SK-N-SH (cell line): ENCODE results near the gene CNIH3. TPM values are rescaled to one million over a fixed set of nuclear protein-coding genes. Genes with fewer than 3 reads are reported as not detected.

Experiments used
- CTCF ChIA-PET: fragments of 300-600, 350-600 bp; formaldehyde crosslinking; extraction: SDS; loops from one replicate; lab custom pipeline; 2021; lab: Yijun Ruan, JAX
- POLR2A ChIA-PET: fragments of 350-600 bp; sonication (Branson Sonifier 250); formaldehyde crosslinking; extraction: SDS; loops from one replicate; lab custom pipeline; 2020; ENCODE audit warnings: antibody characterized with exemption, inconsistent platforms; lab: Yijun Ruan, JAX
- DNase-seq: peaks from one replicate; pipeline ENCODE4 v3.0.0; 2012
- H2AFZ ChIP-seq: fragments of 200-600 bp; sonication (generic); 2 replicates; pipeline ENCODE4 v1.8.1; 2016; ENCODE audit warnings: antibody characterized with exemption, mild to moderate bottlenecking, low read depth
- H3F3A ChIP-seq: fragments of 200-600 bp; sonication (generic); replicated peaks from 2 replicates; pipeline ENCODE3; 2016; ENCODE audit warnings: antibody characterized with exemption, mild to moderate bottlenecking; ENCODE audit not compliant: insufficient read depth
- H3K27ac ChIP-seq, 2 experiments: fragments of 200-500 bp in 1 of 2; fragments of 200-600 bp in 1 of 2; sonication (Bioruptor generic) in 1 of 2; sonication (generic), shearing (Covaris generic) in 1 of 2; 2 replicates each; pipeline versions ENCODE4 v1.5.1 to v1.6.1; 2014 to 2016; ENCODE audit warnings: low read depth in 2 of 2, inconsistent platforms in 1 of 2, low read length in 1 of 2, mild to moderate bottlenecking in 1 of 2, mixed read lengths in 1 of 2
- H3K27me3 ChIP-seq: fragments of 200-600 bp; sonication (generic), shearing (Covaris generic); 2 replicates; pipeline ENCODE4 v1.6.1; 2016; ENCODE audit warnings: mixed run types; ENCODE audit not compliant: insufficient read depth
- H3K36me3 ChIP-seq, 2 experiments: fragments of 200-500 bp in 1 of 2; fragments of 200-600 bp in 1 of 2; sonication (Bioruptor generic) in 1 of 2; sonication (generic) in 1 of 2; replicated peaks in 1 of 2; 2 replicates each; pipeline versions ENCODE3 to v1.5.1; 2014 to 2016; ENCODE audit warnings: low read length in 1 of 2, mild to moderate bottlenecking in 1 of 2; ENCODE audit not compliant: insufficient read depth in 2 of 2, control insufficient read depth in 1 of 2
- H3K4me1 ChIP-seq, 2 experiments: fragments of 200-500 bp in 1 of 2; fragments of 200-600 bp in 1 of 2; sonication (Bioruptor generic) in 1 of 2; sonication (generic), shearing (Covaris generic) in 1 of 2; 2 replicates each; pipeline versions ENCODE4 v1.5.1 to v1.6.1; 2014 to 2016; ENCODE audit warnings: low read depth in 1 of 2, low read length in 1 of 2, mixed run types in 1 of 2; ENCODE audit not compliant: insufficient read depth in 2 of 2, control insufficient read depth in 1 of 2
- H3K4me2 ChIP-seq: fragments of 200-600 bp; sonication (generic), shearing (Covaris generic); 2 replicates; pipeline ENCODE4 v1.6.1; 2017; ENCODE audit warnings: mixed run types
- H3K4me3 ChIP-seq, 2 experiments: fragments of 200-500 bp in 1 of 2; fragments of 200-600 bp in 1 of 2; sonication (Bioruptor generic) in 1 of 2; sonication (generic), shearing (Covaris generic) in 1 of 2; 2 replicates each; pipeline versions ENCODE4 v1.5.1 to v1.8.1; 2014 to 2016; ENCODE audit warnings: low read depth in 2 of 2, inconsistent platforms in 1 of 2, low read length in 1 of 2, mild to moderate bottlenecking in 1 of 2, mixed read lengths in 1 of 2, moderate library complexity in 1 of 2
- H3K79me2 ChIP-seq: fragments of 200-600 bp; sonication (generic); 2 replicates; pipeline ENCODE4 v1.8.1; 2017; ENCODE audit warnings: mild to moderate bottlenecking; ENCODE audit not compliant: insufficient read depth
- H3K9ac ChIP-seq: fragments of 200-600 bp; sonication (generic); 2 replicates; pipeline ENCODE4 v1.6.1; 2017; ENCODE audit warnings: mixed run types
- H3K9me2 ChIP-seq: fragments of 200-600 bp; sonication (generic); 2 replicates; pipeline ENCODE4 v1.6.1; 2017; ENCODE audit warnings: mixed run types
- H3K9me3 ChIP-seq: fragments of 200-600 bp; sonication (generic); 2 replicates; pipeline ENCODE4 v1.6.1; 2017; ENCODE audit warnings: mixed run types, mild to moderate bottlenecking, moderate library complexity
- H4K20me1 ChIP-seq: fragments of 200-600 bp; sonication (generic); 2 replicates; pipeline ENCODE4 v1.6.1; 2017; ENCODE audit warnings: mild to moderate bottlenecking, mixed run types; ENCODE audit not compliant: insufficient read depth
- CHD2 ChIP-seq: fragments of 150-350 bp; IDR thresholded peaks from 2 replicates; pipeline ENCODE4 v1.6.1; 2018; ENCODE audit warnings: low read length; ENCODE audit not compliant: partially characterized antibody
- EZH2phosphoT487 ChIP-seq: fragments of 200-600 bp; sonication (generic); IDR thresholded peaks from 2 replicates; pipeline ENCODE4 v1.6.1; 2017; ENCODE audit warnings: low read depth, mixed run types, mild to moderate bottlenecking, antibody characterized with exemption, moderate library complexity, borderline replicate concordance
- FOXJ3 ChIP-seq: sonication (generic); formaldehyde crosslinking; IDR thresholded peaks from 2 replicates; pipeline ENCODE4 v1.5.1; 2020; ENCODE audit warnings: mild to moderate bottlenecking, missing genetic modification reagents
- FOXM1 ChIP-seq: IDR thresholded peaks from 2 replicates; pipeline ENCODE4 v1.4.0; 2012; ENCODE audit warnings: low read depth, mild to moderate bottlenecking
- GABPA ChIP-seq: IDR thresholded peaks from 2 replicates; pipeline ENCODE4 v1.4.0; 2012; ENCODE audit warnings: low read depth, mild to moderate bottlenecking
- GATA2 ChIP-seq: sonication (generic); formaldehyde crosslinking; IDR thresholded peaks from 2 replicates; pipeline ENCODE4 v1.5.0; 2020; ENCODE audit warnings: mild to moderate bottlenecking, missing genetic modification reagents
- NRF1 ChIP-seq: IDR thresholded peaks from 2 replicates; pipeline ENCODE4 v1.6.1; 2012; ENCODE audit warnings: low read depth, mild to moderate bottlenecking, low read length
- SMC3 ChIP-seq: IDR thresholded peaks from 2 replicates; pipeline ENCODE4 v1.6.1; 2012; ENCODE audit warnings: low read depth, low read length, improper control_type of control experiment
- TCF12 ChIP-seq: IDR thresholded peaks from 2 replicates; pipeline ENCODE4 v1.4.0; 2012
- TEAD4 ChIP-seq: IDR thresholded peaks from 2 replicates; pipeline ENCODE4 v1.4.0; 2012; ENCODE audit warnings: mild to moderate bottlenecking, borderline replicate concordance; ENCODE audit not compliant: insufficient read depth
- USF2 ChIP-seq: fragments of 150-350 bp; IDR thresholded peaks from 2 replicates; pipeline ENCODE4 v1.6.1; 2017; ENCODE audit warnings: antibody characterized with exemption, low read length, low read depth, borderline replicate concordance
- YY1 ChIP-seq: IDR thresholded peaks from 2 replicates; pipeline ENCODE4 v1.4.0; 2012; ENCODE audit warnings: low read depth, mild to moderate bottlenecking
- ZBTB33 ChIP-seq: IDR thresholded peaks from 2 replicates; pipeline ENCODE4 v1.4.0; 2012; ENCODE audit warnings: low read depth, borderline replicate concordance
- WGBS: methylation state at CpG from one replicate; pipeline ENCODE4 v1.1.6; 2017; ENCODE audit warnings: low lambda C conversion rate; 5-methylcytosine and 5-hydroxymethylcytosine counted together
- polyA plus RNA-seq, 3 experiments: library from polyadenylated mRNA; depleted of rRNA; stranded (reverse); fragments of >200 nt; gene quantifications; 2 replicates each; pipeline ENCODE4 v1.2.3, GENCODE V29; 2012
- TF ChIP-seq, protein P1 (sequence below): fragments of 200-600 bp; sonication (generic); IDR thresholded peaks from 2 replicates; pipeline ENCODE4 v1.6.1; 2017; ENCODE audit warnings: antibody characterized with exemption, mild to moderate bottlenecking, moderate library complexity

The CNIH3 gene
- polyA plus RNA-seq, 1 of the 3 experiments (the other 2 are of a cell fraction), result 18.8 TPM

- Histone ChIP-seq H3K4me1 (peaks cover 8 to 24% of the 10 kb centered on the region in 2 experiments; a peak in 3 of 4 replicates), H3K4me3 (peak overlapping the region; percentile 62 to 83; a peak in 3 of 4 replicates), H3K27me3 (no peaks in the 10 kb centered on the region), H4K20me1 (peaks cover 12% of the 10 kb centered on the region; the same call in 1 of the 2 replicates), H3K4me2 (peak overlapping the region; percentile 83), H3F3A (peaks cover 29% of the 10 kb centered on the region), H3K27ac (no peak overlapping the region), H2AFZ (no peak overlapping the region; the same call in 1 of the 2 replicates), H3K9me3 (no peaks in the 10 kb centered on the region), H3K9me2 (no peaks in the 10 kb centered on the region), H3K9ac (0 out of 2 replicates have a peak overlapping the region, but pooled peaks have one; percentile 73), H3K36me3 (peaks cover 0 to 14% of the 10 kb centered on the region in 2 experiments), H3K79me2 (peaks cover 79% of the 10 kb centered on the region)
- 93% methylated on average over 2 of the region's 2 CpGs for WGBS
- no peak for TF ChIP-seq CHD2
- TF ChIP-seq SMC3, result no peak
- TF ChIP-seq GABPA, result no peak
- no peak for TF ChIP-seq TEAD4
- TF ChIP-seq EZH2phosphoT487, result no peak
- TF ChIP-seq NRF1, result no peak
- no peak for TF ChIP-seq FOXM1
- TF ChIP-seq YY1, result no peak
- TF ChIP-seq, protein P1, sequence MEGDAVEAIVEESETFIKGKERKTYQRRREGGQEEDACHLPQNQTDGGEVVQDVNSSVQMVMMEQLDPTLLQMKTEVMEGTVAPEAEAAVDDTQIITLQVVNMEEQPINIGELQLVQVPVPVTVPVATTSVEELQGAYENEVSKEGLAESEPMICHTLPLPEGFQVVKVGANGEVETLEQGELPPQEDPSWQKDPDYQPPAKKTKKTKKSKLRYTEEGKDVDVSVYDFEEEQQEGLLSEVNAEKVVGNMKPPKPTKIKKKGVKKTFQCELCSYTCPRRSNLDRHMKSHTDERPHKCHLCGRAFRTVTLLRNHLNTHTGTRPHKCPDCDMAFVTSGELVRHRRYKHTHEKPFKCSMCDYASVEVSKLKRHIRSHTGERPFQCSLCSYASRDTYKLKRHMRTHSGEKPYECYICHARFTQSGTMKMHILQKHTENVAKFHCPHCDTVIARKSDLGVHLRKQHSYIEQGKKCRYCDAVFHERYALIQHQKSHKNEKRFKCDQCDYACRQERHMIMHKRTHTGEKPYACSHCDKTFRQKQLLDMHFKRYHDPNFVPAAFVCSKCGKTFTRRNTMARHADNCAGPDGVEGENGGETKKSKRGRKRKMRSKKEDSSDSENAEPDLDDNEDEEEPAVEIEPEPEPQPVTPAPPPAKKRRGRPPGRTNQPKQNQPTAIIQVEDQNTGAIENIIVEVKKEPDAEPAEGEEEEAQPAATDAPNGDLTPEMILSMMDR, result no peak
- TF ChIP-seq ZBTB33, result no peak
- no peak for TF ChIP-seq GATA2 (CRISPR knock-in tag)
- TF ChIP-seq FOXJ3, result no peak
- no peak for TF ChIP-seq USF2
- no peak for TF ChIP-seq TCF12
- no peak for DNase-seq
- ChIA-PET CTCF (interaction anchor here (0.7 to 1.0 kb wide), 2 partner anchors 107 to 194 kb away, joined by 3 read pairs; no protein-coding TSS in a partner anchor), POLR2A (no interaction called here)
These were observed 4.0 kb downstream of the CNIH3 start for GRCh38 chr1:224620105-224620504.
